Midbrain (tissue), 1 donor: ENCODE results near the gene UBE2D3.
"Not testable (repeated sequence)": the region's sequence is repeated elsewhere in the genome, so short reads cannot be mapped to it uniquely, and the experiment has no call there.

ENCODE experiments used
- DNase-seq: peaks from one replicate; lab custom pipeline; 2025; lab: John Stamatoyannopoulos, UW

Gene UBE2D3

DNA sequence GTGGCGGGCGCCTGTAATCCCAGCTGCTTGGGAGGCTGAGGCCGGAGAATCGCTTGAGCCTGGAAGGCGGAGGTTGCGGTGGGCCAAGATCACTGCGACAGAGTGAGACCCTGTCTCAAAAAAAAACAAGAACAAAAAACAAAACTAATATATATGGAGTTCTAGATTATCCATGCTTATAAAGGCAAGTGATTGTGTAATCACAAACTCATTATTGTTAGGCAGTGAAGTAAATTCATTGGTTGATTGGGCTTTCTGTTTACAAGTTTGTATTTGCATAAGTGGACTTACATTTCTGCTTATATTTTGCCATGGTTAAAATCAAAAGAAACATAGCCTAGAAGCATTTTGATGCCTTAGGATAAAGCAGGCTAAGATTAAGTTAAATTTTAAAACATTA, 2.5 kb upstream of the UBE2D3 start:
- no peak for DNase-seq

DNA sequence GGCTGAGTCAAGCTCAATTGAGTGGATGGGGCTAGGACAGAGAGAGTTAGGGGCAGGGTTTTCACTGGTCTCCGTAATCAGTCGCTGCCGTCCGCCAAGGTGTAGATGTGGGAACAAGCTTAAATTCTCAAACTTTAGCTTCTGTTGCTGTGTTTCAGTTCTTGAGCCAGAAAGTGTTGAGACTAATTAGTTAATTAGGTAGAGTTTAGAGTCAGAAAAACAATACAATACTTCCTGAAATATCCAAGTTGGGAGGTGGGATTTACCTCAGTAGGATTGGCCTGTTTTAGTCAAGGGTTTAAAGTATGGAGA, 1.1 kb upstream of the UBE2D3 start:
- no peak for DNase-seq

DNA sequence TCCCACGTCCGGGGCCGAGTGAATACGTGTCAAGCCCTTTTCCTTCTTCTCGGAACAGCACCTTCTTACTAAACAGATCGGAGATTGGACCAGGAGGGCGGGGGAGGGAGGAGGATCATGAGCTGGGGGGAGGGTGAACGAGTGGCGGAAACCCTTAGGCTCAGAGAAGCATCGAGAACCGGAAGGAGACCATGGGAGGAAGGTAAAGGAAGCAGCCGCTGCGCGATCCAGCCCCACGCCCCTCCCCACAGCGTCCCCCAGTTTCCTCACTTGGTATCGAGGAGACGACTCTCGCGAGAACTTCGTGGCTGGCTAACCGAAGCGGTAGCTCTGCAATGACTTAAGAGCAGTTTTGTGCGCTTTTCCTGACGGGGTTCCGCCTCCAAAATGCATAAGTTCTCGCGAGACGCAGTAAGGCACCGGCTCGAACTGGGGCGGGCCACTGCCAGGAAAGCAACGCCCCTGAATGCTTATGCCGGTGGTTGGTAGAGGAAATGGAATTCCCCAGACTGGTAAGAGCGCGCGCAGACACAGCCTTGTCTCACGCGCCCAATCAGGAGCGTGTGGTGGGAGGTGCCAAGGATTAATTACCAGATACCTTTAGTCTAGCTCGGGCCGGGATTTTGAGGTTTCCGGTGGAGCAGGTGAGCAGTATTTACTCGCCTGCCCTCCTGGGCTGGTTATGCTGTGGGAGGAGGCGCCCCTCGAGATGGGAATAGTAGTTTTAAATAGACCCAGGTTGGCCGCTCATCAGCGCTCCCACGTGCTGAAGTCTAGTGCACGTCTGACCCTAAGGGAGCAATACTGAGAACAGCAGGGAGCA, 534 bp upstream of the UBE2D3 start:
- DNase-seq = peak; percentile 96

DNA sequence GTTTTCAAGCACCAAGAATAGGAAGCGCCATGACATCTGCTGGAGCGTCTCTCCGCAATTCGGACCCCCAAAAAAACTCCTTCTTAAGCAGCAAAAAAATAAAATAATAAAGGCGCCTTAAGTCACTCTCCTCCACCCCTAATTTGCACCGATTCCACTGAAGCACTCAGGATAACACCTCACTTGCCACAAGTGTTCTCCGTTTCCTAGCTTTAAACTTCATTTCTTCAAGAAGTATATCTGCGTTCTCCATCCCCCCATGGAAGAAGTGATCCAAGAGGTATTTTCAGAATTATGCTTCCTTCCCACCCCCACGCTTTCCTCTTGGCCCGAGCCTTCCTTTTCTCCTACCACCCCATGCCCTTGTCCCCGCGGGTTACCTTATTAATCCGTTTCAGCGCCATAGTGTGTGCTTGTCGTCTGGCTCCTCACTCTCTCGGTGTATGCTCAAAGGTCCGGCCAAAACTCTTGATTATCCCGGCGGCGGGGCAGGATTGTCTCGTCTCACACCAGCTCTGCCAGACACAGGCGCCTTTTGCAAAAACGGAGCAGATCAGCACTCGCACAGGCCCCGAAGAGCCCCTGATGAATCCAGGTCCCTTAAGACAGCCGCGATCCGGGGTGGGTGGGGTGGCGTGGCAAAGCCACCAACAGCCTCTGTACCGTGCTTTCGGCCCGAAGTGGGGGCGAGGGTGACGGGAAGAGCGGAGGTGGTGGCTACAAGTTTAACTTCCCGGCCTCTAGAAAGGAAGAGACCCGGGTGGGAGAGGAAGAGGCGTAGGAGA, 1.1 kb downstream of the UBE2D3 start:
- peak; percentile 44 for DNase-seq

DNA sequence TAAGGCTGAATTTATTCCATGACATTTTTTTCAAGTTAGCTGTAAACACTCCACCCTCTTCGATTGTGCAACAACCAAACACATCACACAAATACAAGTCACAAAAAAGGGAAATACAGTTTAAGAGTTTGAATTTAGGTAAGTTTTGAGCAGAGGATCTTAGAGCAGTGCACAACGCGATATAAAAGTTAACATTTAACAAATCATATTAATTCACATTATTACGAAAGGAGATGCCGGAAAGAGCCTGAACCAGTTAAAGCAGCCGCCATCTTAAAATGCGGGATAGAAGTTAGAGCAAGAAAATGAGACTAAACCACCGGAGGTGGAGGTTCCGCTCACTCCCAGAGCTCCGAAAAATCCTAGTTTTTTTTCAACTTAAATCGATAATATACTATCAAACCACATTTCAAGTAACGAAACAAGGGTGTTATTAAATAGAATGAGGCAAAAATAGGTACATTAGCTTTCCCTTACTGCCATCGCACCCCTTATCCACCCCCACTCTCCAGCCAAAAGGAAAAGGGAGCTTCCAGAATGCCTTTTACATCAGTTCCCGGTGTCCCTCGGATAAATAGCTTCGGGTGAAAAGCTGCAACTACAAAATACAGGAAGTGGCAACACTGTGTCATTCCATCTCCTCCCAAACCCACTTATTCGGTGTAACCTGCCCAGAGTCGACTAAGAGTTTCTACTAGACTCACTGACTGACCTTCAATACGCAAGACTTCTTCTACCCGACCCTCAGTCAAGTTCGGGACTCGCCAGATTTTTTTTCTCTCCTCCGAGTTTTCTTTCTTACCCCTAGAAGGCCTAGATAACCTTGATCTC, 1.9 kb downstream of the UBE2D3 start:
- peak; percentile 78 for DNase-seq

DNA sequence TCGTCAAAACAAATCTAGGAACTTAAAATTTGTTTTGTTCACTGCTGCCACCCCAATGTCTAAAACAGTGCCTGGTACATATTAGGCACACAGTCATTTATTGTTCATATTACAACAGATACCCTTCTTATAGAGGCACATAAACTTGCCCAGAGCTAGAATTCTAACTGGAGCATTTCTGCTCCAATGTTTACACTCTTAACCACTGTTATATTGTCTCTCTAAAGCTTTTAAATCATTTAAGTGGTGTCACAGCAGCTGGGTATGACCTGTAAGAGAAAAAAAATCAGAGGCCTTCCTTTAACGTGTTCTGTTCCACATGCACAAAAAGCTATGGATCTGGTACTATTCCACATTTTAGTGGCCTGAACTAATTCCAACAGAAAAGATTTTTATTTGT, 3.0 kb downstream of the UBE2D3 start:
- DNase-seq = no peak

DNA sequence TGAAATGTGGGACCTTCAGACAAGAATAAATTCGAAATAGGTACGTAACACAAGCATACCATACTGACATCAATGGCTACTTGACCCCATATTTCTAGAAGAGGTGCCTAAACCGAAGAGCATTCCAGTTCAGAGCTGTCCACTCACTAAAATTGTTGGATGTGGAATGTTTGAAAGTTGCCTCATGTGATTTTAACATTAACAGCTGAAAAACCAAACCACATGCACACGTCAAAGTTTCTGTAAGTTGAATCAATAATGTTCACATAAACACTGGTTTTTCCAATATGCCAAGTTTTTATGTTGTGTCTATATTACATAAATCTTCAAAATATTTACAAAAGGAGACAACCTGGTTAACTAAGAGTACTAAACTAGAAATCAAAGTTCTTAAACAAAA, 3.5 kb downstream of the UBE2D3 start:
- DNase-seq = no peak

DNA sequence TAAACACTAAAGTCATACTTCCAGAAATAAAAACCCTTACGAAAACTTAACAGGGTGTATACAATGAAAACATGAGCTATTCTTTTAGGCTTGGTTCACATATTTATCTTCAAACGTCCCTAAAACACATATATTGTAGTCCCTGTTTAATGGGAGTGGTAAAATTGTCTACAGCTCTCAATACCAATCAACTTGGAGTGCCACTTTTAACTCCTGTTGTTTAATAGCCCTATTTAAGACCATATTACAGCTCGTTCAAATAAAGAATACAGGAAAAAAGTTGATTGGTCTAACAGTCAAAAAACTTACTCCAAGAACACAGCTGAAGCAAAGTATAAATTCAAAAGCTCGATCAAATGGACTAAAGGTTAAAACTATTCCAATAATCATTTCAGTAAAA, 3.9 kb downstream of the UBE2D3 start:
- DNase-seq = no peak

DNA sequence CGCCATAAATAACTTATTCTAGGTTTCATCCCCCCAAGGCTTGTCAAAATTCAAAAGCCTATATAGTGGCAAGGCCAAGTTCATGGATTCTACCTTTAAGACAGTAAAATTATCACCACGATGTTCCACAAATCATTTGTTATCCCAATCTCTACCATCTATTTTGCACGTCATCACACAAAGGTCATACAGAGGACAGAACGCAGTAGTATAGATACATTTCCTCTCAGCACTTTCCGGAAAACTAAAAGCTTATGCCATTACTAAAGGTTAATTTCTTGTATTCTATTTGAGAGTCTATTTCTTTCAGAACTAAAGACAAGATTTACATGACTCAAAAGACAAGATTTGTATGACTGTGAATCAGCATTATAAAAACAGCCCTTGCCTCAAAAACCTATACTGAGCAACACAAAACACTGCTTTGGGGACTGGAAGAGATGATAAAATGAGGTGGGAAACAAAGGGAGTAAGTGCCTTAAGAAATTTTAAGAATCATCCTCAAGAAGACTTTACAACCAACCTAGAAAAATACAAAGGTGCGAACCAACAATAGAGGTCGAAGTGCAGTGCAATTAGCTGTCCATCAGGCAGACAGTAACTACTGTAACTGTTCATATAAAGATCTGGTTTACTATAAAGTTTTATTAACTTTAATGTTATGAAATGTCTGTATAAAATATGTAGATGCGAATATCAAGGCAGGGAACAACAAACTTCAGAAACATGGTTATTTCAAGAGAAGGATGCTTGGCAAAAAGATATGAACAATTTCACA, 7.6 kb downstream of the UBE2D3 start:
- no peak for DNase-seq

DNA sequence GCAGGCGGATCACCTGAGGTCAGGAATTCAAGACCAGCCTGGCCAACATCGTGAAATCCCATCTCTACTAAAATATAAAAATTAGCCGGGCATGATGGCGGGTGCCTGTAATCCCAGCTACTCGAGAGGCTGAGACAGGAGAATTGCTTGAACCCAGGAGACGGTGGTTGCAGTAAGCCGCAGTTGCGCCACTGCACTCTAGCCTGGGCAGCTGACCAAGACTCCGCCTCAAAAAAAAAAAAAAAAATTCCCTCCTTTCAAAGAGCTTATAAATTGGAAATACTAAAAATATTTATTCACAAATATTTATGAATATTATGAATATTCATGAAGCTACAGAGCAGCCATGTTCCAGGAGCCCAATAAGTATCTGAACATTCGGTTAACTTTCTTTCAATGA, 8.3 kb downstream of the UBE2D3 start:
- DNase-seq = not testable (repeated sequence)

DNA sequence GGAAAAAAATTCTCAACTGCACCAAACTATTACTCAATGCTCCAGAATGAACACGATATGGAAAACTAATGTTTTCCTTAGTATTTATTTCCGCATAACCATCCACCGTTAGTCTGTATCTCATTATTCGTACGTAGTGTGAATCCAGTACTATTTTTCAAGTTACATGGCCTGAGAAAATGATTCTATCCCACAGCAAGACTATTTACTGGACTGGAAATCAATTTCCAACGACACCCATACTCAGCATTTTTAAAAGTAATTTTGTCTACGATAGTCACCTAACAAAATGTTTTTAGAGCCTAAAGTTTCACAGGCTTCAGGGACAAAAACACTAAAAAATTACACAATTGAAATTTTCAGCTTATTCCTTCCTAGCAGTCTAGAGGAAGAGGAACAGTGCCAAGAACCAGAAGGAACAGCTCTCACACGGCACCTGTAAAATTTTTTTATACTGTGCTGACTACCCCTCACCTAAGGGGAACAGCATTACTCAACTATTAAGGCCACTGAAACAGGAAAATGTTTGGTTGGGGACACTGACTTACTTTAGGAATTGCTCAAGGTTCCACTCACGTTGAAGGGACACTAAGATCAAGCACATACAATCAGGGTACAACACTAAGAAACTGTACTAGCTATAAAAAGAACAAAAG, 9.6 kb downstream of the UBE2D3 start:
- no peak for DNase-seq

DNA sequence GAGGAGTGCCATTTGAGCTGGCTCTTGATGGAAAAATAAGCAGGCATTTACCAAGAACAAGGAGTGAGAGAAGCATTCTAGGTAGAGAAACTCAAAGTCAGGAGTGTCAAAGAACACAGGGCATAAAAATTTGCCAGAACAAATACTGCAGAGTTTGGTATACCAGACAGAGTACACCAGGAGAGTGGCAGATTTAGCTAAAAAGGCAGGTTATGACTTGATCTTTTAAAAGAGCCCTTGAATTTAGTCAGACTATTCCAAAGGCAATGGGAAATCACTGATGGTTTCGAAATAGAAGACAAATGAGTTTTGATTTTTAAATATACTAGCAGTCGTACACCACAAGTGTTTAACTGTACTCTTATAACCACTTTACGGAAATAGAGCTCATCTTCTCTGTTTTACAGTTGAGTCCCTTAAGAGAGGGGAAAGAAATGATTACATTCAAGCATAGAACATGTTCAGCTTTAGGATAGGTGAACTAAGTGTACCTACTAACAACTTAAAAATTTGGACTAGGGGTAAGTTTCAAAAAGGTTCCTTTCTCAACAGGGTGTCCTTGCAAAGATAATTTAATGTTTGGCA, 10.2 kb downstream of the UBE2D3 start:
- no peak for DNase-seq

DNA sequence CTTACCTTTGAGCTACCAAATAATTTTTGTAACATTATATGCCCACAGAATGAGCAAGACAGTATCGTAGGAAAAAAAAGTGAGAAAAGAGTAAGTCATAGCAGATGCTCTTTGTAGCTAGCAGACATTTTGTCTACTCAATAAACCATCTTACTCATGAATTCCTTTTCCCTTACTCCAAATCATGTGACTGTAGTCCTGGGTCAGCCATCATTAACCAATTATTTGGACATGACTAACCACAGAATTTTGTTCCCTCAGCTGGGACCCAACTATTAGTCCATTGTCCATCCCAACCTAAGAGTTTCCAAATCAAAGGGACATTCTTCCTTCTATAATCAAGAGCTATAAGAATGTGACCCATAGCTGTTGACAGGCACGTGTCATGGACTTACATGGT, 11.4 kb downstream of the UBE2D3 start:
- DNase-seq = no peak

DNA sequence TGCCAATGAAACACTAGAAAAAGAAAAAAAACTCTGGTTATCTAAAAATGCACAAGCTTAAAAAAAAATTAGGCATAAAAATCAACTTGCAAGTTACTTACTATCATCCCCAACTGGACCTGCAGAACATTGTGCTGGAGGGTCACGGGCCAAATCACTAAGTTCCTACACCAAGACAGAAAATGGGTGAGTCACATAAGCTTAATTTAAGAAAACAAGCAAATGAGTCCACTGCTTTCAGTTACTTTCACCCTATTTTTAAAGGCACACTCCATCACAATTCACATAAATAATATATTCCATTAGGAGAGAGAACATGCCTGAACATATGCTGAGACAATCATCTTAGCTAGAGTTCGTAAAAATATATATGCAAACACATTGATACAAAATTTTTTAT, 17.7 kb downstream of the UBE2D3 start:
- DNase-seq = no peak

DNA sequence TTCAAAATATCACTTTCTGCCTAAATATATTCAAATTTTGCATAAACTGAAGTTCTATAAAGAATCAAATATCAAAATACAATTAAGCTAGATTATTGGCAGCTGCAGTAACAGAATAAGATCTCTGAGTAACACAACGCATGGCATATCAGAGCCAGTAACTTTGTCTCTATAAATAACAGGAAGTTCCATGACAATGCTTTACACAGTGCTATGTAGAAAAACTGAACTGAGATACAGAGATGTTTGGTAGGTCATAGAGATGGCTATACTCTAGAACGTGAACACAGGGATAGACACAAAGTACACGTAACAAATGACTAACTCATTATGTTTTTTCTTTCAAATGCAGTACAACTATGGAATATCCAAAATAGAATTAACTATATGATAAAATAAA, 18.2 kb downstream of the UBE2D3 start:
- DNase-seq = no peak

DNA sequence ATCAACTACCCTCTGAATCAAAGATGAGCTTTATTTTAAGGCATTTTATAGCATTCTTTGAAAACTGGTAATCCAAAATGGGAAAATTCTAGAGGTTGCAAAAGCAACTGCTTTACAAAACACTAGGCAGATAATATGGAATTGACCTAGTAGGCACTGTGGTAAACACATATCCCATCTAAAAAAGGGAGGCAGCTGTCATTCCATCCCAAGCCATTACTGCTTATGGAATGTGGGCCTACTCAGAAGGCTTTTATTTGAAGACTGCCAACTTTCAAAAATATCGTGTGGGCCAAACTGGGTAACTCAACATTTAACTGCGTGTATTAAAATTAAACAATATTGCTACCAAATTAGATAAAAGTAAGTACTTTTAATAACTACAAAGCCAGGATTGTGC, 19.3 kb downstream of the UBE2D3 start:
- DNase-seq = no peak

DNA sequence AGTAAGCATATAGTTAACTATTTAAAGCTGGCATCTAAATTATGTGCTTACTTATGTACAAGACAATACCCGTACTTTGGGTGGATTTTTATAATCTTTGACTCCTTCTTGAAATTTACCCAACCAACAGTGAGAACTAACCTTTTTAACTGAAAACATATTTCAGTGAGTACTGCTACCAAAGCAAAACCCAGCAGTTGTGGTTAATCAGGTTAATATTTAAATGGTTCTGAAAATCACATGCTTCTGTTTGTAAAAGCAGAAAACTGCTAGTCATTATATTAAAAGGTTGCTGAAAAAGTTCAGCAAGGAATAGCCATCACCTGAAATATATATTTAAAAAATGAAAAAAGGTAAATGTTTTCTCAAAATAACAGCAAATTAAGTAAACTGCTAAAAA, 20.0 kb downstream of the UBE2D3 start:
- DNase-seq = no peak

DNA sequence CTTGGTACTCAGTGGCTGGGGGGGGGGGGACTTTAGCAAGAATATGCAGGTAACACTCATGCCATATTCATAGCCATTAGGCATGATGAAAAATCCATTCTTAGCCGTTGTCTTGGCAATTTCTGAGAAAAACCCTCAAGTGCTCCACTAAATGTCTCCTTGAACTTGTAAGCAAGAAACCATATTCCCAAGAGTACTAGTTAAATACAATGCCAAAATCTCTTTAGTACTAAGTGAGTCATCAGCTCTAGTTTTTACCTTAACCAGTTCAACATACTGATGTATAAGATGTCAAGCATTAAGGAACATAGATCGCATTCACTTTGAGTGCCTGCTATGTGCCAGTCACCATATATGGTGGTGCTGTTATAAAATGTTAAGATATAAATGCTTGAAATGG, 27.5 kb downstream of the UBE2D3 start:
- no peak for DNase-seq

DNA sequence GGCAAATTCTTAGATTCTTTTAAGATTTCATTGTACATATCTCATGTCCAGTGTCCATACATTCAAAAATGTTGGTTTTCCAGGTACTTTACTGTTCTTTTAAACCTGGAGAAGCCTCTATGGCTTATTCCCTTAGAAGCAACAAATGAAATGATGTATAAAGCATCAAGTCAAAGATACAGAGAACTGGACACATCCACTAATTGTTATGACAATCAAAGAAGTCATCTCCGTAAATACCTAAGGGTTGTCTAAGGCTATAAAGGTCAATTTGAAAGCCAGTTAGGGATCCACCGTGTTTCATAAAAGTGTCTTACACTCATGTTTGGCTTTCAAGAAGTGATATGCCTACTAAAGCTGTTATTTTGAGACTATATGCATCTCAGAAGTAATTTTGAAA, 32.4 kb downstream of the UBE2D3 start:
- DNase-seq = no peak

DNA sequence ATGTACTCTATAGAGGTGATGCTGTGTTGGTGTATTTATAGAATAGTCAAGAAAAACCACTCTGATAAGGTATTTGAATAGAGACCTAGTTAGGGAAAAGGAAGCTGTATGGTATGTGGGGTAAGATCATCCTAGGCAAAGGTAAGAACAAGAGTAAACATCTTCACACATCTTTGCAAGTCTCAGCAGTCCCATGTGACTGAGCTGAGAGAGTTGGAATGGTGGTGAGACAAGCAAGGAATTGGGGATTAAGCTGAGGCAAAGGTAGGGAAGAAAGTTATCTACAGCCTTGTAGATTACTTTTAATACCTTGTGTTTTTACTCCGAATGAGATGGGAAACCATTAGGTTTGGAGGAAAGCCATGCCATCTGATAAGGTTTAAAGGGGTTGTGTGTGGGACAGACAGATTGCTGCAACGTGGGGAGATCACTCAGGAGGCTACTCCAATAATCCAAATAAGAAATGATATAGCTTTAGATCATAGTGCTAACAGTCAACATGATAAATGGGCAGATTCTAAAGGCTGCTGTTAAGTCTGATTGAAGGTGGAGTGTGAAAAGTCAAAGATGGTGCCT, 34.9 kb downstream of the UBE2D3 start:
- no peak for DNase-seq
